Spleen (tissue), 11 donors: ENCODE measurements around the gene TMEM114. TPM values are rescaled to one million over a fixed set of nuclear protein-coding genes. Genes with fewer than 3 reads are reported as not detected.

ENCODE experiments used
- DNase-seq: peaks from one replicate; pipeline ENCODE4 v3.0.0-alpha.2; 2020
- H3K27ac ChIP-seq, 8 donors: fragments of 200-600 bp; sonication (generic) in 7 of 8; 1 replicate in 4 of 8; 2 replicates in 4 of 8; pipeline versions ENCODE4 v1.5.0 to v1.8.0; 2016 to 2021; ENCODE audit warnings: inconsistent platforms in 4 of 8, mild to moderate bottlenecking in 4 of 8, moderate library complexity in 1 of 8
- H3K27me3 ChIP-seq, 7 donors: fragments of 200-600 bp; sonication (generic) in 6 of 7; replicated peaks in 1 of 7; 1 replicate in 4 of 7; 2 replicates in 3 of 7; pipeline versions ENCODE4 v1.5.0 to v1.8.0; 2016 to 2021; ENCODE audit warnings: inconsistent platforms in 3 of 7, mild to moderate bottlenecking in 1 of 7
- H3K36me3 ChIP-seq, 6 donors: fragments of 200-600 bp; sonication (generic) in 5 of 6; 1 replicate in 4 of 6; 2 replicates in 2 of 6; pipeline versions ENCODE4 v1.5.0 to v1.8.0; 2016 to 2021; ENCODE audit warnings: inconsistent platforms in 2 of 6
- H3K4me1 ChIP-seq, 6 donors: fragments of 200-600 bp; sonication (generic) in 5 of 6; 1 replicate in 3 of 6; 2 replicates in 3 of 6; pipeline versions ENCODE4 v1.5.0 to v1.8.0; 2016 to 2021; ENCODE audit warnings: inconsistent platforms in 3 of 6
- H3K4me3 ChIP-seq, 8 donors: fragments of 200-600 bp; sonication (generic) in 7 of 8; 1 replicate in 4 of 8; 2 replicates in 4 of 8; pipeline versions ENCODE4 v1.5.0 to v1.8.0; 2016 to 2021; ENCODE audit warnings: inconsistent platforms in 4 of 8, mild to moderate bottlenecking in 4 of 8, moderate library complexity in 2 of 8
- H3K9me3 ChIP-seq, 8 donors: fragments of 200-600 bp; sonication (generic) in 7 of 8; 1 replicate in 4 of 8; 2 replicates in 4 of 8; pipeline versions ENCODE4 v1.5.0 to v1.8.0; 2016 to 2021; ENCODE audit warnings: inconsistent platforms in 4 of 8
- POLR2A ChIP-seq, 3 donors: fragments of 450-650 bp; IDR thresholded peaks; one replicate each; pipeline ENCODE4 v1.5.1; 2017; ENCODE audit warnings: antibody characterized with exemption in 3 of 3, mild to moderate bottlenecking in 1 of 3
- POLR2AphosphoS5 ChIP-seq, 3 donors: sonication (generic); formaldehyde crosslinking; IDR thresholded peaks; one replicate each; pipeline ENCODE4 v1.5.1; 2017; ENCODE audit warnings: antibody characterized with exemption in 3 of 3
- WGBS, 5 donors: extraction: QIAGEN DNeasy Blood & Tissue Kit in 3 of 5; methylation state at CpG; one replicate each; pipeline versions ENCODE4 v1.1.5 to v1.1.7; 2013 to 2018; 5-methylcytosine and 5-hydroxymethylcytosine counted together
- intact Hi-C: fragments of 100-400 bp; cut with DNase I; formaldehyde crosslinking; loops from one replicate; pipeline ENCODE4 v1.15.0; 2023; ENCODE audit warnings: low total_unique reads
- polyA plus RNA-seq, 3 donors: library from polyadenylated mRNA; stranded (reverse); fragments of 200-250 nt; gene quantifications; one replicate each; pipeline ENCODE4 v1.2.1, GENCODE V29; 2013
- total RNA-seq, 7 donors: library from RNA; depleted of rRNA in 3 of 7; stranded (reverse); fragments of >200 nt in 3 of 7; fragmentation: NEBNext Ultra II Directional in 4 of 7; extraction: Animal tissue kit (Norgen Biotek cat#: 25700) in 4 of 7; gene quantifications; one replicate each; pipeline versions ENCODE4 v1.1.0 to v1.2.1, GENCODE V29; 2016 to 2021
- TF ChIP-seq, protein P1 (sequence below), 11 experiments: fragments of 200-600 bp in 7 of 11; fragments of 450-650 bp in 4 of 11; sonication (generic) in 4 of 11; IDR thresholded peaks in 8 of 11; conservative IDR thresholded peaks in 3 of 11; 1 replicate in 7 of 11; 2 replicates in 4 of 11; pipeline versions ENCODE4 v1.4.0 to v1.8.0; 2016 to 2021; ENCODE audit warnings: antibody characterized with exemption in 11 of 11, inconsistent platforms in 4 of 11, mild to moderate bottlenecking in 1 of 11
- donor health status: healthy with polysubstance abuse.
- donor health status: DM: no; HTN: no; CAD: no; lungs with moderate emphysema.
- donor health status: DM: no; HTN: no; CAD: no.
- donor health status: Bipolar disorder and iron deficiency.
- donor health status: healthy.
- donor health status: DM: no; HTN: no; CAD: no.
- donor health status: DM: yes; HTN: yes; CAD: no.

Gene TMEM114
- total and polyA plus RNA-seq, 10 donors = not detected

DNA sequence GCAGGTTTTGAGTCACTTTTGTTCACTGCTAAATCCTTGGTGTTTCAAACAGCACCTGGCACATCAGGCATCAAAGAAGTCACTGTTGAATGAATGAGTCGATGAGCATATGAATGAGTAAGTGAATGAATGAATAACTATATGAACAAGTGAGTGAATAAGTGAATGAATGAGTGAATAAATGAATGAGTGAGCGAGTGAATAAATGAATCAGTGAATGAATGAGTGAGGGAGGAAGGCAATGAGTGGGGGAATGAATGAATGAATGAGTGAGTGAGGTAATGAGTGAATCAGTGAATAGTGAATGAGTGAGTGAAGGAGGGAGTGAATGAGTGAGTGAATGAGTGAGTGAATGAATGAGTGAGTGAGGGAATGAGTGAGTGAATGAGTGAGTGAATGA, 28.8 kb downstream of the TMEM114 start:
- H3K27me3 ChIP-seq = peaks cover 0 to 2% (median 0%) of the 10 kb centered on the region in 7 donors
- DNase-seq = no peak
- intact Hi-C loops = loop anchor here (10.0 kb wide), 1 partner anchor 443 kb away; no protein-coding TSS in a partner anchor
- H3K36me3 ChIP-seq = no peaks in the 10 kb centered on the region
- no peaks in the 10 kb centered on the region for H3K9me3 ChIP-seq
- no peak overlapping the region for H3K4me3 ChIP-seq
- no peak overlapping the region for H3K27ac ChIP-seq
- H3K4me1 ChIP-seq = no peaks in the 10 kb centered on the region
- TF ChIP-seq, protein P1, sequence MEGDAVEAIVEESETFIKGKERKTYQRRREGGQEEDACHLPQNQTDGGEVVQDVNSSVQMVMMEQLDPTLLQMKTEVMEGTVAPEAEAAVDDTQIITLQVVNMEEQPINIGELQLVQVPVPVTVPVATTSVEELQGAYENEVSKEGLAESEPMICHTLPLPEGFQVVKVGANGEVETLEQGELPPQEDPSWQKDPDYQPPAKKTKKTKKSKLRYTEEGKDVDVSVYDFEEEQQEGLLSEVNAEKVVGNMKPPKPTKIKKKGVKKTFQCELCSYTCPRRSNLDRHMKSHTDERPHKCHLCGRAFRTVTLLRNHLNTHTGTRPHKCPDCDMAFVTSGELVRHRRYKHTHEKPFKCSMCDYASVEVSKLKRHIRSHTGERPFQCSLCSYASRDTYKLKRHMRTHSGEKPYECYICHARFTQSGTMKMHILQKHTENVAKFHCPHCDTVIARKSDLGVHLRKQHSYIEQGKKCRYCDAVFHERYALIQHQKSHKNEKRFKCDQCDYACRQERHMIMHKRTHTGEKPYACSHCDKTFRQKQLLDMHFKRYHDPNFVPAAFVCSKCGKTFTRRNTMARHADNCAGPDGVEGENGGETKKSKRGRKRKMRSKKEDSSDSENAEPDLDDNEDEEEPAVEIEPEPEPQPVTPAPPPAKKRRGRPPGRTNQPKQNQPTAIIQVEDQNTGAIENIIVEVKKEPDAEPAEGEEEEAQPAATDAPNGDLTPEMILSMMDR (IDR thresholded peaks at IDR 0.05 in 8 of 11, conservative IDR thresholded peaks at IDR 0.05 in 3 of 11) = no peak
- TF ChIP-seq POLR2A (IDR thresholded peaks at IDR 0.05) (no peak), POLR2AphosphoS5 (IDR thresholded peaks at IDR 0.05) (no peak)
- WGBS, 5 donors = 78 to 89% (median 86%) methylated on average over 2 of the region's 2 CpGs

DNA sequence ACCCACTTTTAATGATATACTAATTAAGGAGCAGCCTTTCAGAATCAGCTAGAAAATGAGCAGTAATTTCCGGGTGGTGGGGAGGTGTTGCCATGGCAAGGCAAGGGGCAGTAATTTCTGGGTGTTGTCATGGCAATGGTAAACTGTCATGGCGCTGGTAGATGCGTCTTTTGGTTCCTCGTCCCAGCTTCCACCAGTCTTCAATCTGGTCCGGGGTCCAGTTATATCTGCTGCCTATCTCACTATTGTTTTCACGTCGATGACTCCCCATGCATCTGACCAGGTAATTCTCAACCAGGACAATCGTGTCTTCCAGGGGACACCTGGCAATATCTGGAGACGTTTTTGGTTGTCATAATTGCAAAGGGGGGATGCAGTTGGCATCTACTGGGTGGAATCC, 34.9 kb downstream of the TMEM114 start:
- intact Hi-C loops = no loop called here
- no peak overlapping the region for H3K27ac ChIP-seq
- H3K4me1 ChIP-seq = no peaks in the 10 kb centered on the region
- no peaks in the 10 kb centered on the region for H3K36me3 ChIP-seq
- peaks cover 0 to 58% (median 4%) of the 10 kb centered on the region in 7 donors for H3K27me3 ChIP-seq
- no peak overlapping the region for H3K4me3 ChIP-seq
- WGBS, 5 donors = 62 to 87% (median 80%) methylated on average over 9 of the region's 9 CpGs
- no peaks in the 10 kb centered on the region for H3K9me3 ChIP-seq
- DNase-seq = no peak
- TF ChIP-seq, protein P1 (IDR thresholded peaks at IDR 0.05 in 8 of 11, conservative IDR thresholded peaks at IDR 0.05 in 3 of 11) = no peak
- TF ChIP-seq POLR2A (IDR thresholded peaks at IDR 0.05) (no peak), POLR2AphosphoS5 (IDR thresholded peaks at IDR 0.05) (no peak)

DNA sequence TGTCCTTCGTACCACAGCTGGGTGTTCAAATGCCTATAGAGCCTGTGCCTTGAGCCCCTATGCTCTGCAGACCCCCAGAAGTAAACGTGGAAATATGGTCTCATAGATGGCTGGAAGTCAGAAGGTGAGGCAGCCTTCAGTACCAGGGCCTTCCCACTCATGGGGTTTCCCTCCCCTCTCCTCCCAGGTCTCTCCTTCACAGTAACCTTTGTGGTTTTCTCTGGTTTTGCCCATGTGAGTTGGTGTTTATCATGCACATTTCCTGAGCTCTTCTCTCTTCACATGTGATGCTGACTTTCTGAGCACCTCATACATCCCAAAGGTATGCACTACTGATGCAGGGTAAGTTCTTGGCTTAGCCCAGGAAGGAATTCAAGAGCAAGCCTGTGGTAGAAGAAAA, 35.4 kb downstream of the TMEM114 start:
- Histone ChIP-seq H3K27me3 (peaks cover 0 to 63% (median 4%) of the 10 kb centered on the region in 7 donors), H3K9me3 (no peaks in the 10 kb centered on the region), H3K27ac (no peak overlapping the region), H3K4me1 (no peaks in the 10 kb centered on the region), H3K36me3 (no peaks in the 10 kb centered on the region), H3K4me3 (no peak overlapping the region)
- no peak for TF ChIP-seq POLR2AphosphoS5 (IDR thresholded peaks at IDR 0.05)
- no peak for TF ChIP-seq POLR2A (IDR thresholded peaks at IDR 0.05)
- 52 to 79% (median 63%) methylated on average over 2 of the region's 2 CpGs for WGBS, 5 donors
- intact Hi-C loops = no loop called here
- DNase-seq = no peak

DNA sequence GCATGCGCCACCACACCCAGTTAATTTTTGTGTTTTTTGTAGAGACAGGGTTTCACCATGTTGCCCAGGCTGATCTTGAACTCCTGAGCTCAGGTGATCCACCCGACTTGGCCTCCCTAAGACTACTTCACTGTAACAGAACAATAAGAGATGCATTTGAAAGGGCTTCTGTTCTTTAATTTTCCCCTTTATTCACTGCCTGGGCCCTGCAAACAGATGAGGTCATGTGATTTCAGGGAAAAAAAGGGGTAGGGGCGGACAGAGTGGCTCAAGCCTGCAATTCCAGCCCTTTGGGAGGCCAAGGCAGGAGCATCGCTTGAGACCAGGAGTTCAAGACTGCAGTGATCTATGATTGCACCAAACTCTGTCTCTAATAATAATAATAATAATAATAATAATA, 36.3 kb downstream of the TMEM114 start:
- peaks cover 0 to 69% (median 4%) of the 10 kb centered on the region in 7 donors for H3K27me3 ChIP-seq
- intact Hi-C loops = no loop called here
- H3K4me3 ChIP-seq = no peak overlapping the region
- no peaks in the 10 kb centered on the region for H3K9me3 ChIP-seq
- no peaks in the 10 kb centered on the region for H3K4me1 ChIP-seq
- H3K36me3 ChIP-seq = no peaks in the 10 kb centered on the region
- TF ChIP-seq POLR2AphosphoS5 (IDR thresholded peaks at IDR 0.05) (no peak), POLR2A (IDR thresholded peaks at IDR 0.05) (no peak)
- TF ChIP-seq, protein P1 (IDR thresholded peaks at IDR 0.05 in 8 of 11, conservative IDR thresholded peaks at IDR 0.05 in 3 of 11) = no peak
- 66 to 87% (median 71%) methylated on average over 4 of the region's 4 CpGs for WGBS, 5 donors
- H3K27ac ChIP-seq = no peak overlapping the region
- no peak for DNase-seq
